GM12878 (cell line): ENCODE measurements around the gene PLXNB3. TPM values are rescaled to one million over a fixed set of nuclear protein-coding genes. Genes with fewer than 3 reads are reported as not detected.
A peak's percentile ranks its signal among the peaks of the same experiment; 100 is the strongest.

ENCODE experiments used
- ATAC-seq: fragments of 200-7000 bp; cut with Tn5 transposase; 3 replicates; pipeline ENCODE4 v1.9.1; 2020; ENCODE audit warnings: mild to moderate bottlenecking, moderate library complexity
- BruUV-seq: library from RNA; stranded (reverse); fragments of 400-500 nt; replicated peaks from 2 replicates; lab custom pipeline; 2021; lab: Mats Ljungman, UMichigan
- CTCF ChIA-PET: fragments of 300-600 bp; sonication (Branson Sonifier 250); formaldehyde crosslinking; extraction: SDS; loops from one replicate; lab custom pipeline; 2021; ENCODE audit warnings: inconsistent platforms; lab: Yijun Ruan, JAX
- POLR2A ChIA-PET: fragments of 350-600 bp; formaldehyde crosslinking; extraction: SDS; loops from one replicate; lab custom pipeline; 2021; ENCODE audit warnings: inconsistent platforms; lab: Charles Lee
- RAD21 ChIA-PET: fragments of 300-600 bp; sonication (Branson Sonifier 250); formaldehyde crosslinking; loops from one replicate; lab custom pipeline; 2023; ENCODE audit warnings: antibody characterized with exemption; ENCODE audit not compliant: unreplicated experiment; lab: Charles Lee
- SMC1A ChIA-PET: fragments of 300-600 bp; sonication (Branson Sonifier 250); formaldehyde crosslinking; loops from one replicate; lab custom pipeline; 2023; ENCODE audit not compliant: unreplicated experiment, uncharacterized antibody; lab: Charles Lee
- DNase-seq: peaks from one replicate; pipeline ENCODE4 v3.0.0-alpha.2; 2011; ENCODE audit warnings: low read depth, low spot score
- FAIRE-seq: peaks from 3 replicates; lab custom pipeline; 2011; peaks lifted over from hg19 to GRCh38; lab: Jason Lieb, UNC
- H2AFZ ChIP-seq: 2 replicates; pipeline ENCODE4 v1.6.0; 2011; ENCODE audit warnings: low read depth, low read length, control low read depth; ENCODE audit not compliant: control insufficient read depth
- H3K27ac ChIP-seq: 2 replicates; pipeline ENCODE4 v1.5.1; 2011; ENCODE audit warnings: control low read depth; ENCODE audit not compliant: control insufficient read depth, insufficient read depth
- H3K27me3 ChIP-seq, 2 experiments: replicated peaks in 1 of 2; 2 replicates each; pipeline versions ENCODE4 v1.6.0 to v1.6.1; 2011; ENCODE audit warnings: low read length in 1 of 2; ENCODE audit not compliant: control insufficient read depth in 2 of 2, insufficient read depth in 2 of 2
- H3K36me3 ChIP-seq, 2 experiments: 2 replicates each; pipeline ENCODE4 v1.5.1; 2011; ENCODE audit warnings: low read length in 1 of 2; ENCODE audit not compliant: control insufficient read depth in 2 of 2, insufficient read depth in 2 of 2
- H3K4me1 ChIP-seq: 2 replicates; pipeline ENCODE4 v1.6.1; 2011; ENCODE audit warnings: mild to moderate bottlenecking, low read length, moderate library complexity, mixed read lengths; ENCODE audit not compliant: control insufficient read depth, insufficient read depth
- H3K4me2 ChIP-seq: 2 replicates; pipeline ENCODE4 v1.6.0; 2011; ENCODE audit warnings: control low read depth; ENCODE audit not compliant: control insufficient read depth, insufficient read depth
- H3K4me3 ChIP-seq: fragments of 200-600 bp; sonication (generic); 2 replicates; pipeline ENCODE4 v1.5.1; 2016
- H3K79me2 ChIP-seq: 2 replicates; pipeline ENCODE4 v1.6.0; 2011; ENCODE audit warnings: low read length; ENCODE audit not compliant: control insufficient read depth, insufficient read depth
- H3K9ac ChIP-seq: 2 replicates; pipeline ENCODE4 v1.8.0; 2011; ENCODE audit warnings: low read length, control low read depth, mixed read lengths; ENCODE audit not compliant: control insufficient read depth, insufficient read depth
- H3K9me3 ChIP-seq: replicated peaks from 3 replicates; pipeline ENCODE4 v1.5.1; 2011; ENCODE audit warnings: mild to moderate bottlenecking, low read length; ENCODE audit not compliant: control insufficient read depth, insufficient read depth
- H4K20me1 ChIP-seq: 2 replicates; pipeline ENCODE4 v1.6.0; 2011; ENCODE audit not compliant: control insufficient read depth, insufficient read depth
- MEF2B ChIP-seq: fragments of 450-650 bp; IDR thresholded peaks from 2 replicates; pipeline ENCODE4 v1.6.1; 2018; ENCODE audit warnings: mild to moderate bottlenecking, moderate library complexity; ENCODE audit not compliant: partially characterized antibody, poor library complexity, severe bottlenecking
- POU2F2 ChIP-seq: IDR thresholded peaks from 3 replicates; pipeline ENCODE4 v1.6.1; 2011; ENCODE audit warnings: low read depth, mild to moderate bottlenecking, low read length, borderline replicate concordance
- RFX5 ChIP-seq: IDR thresholded peaks from 2 replicates; pipeline ENCODE4 v1.6.1; 2011; ENCODE audit warnings: low read depth, low read length, improper control_type of control experiment
- WGBS: methylation state at CpG from one replicate; pipeline ENCODE4 v1.1.6; 2016; ENCODE audit warnings: low lambda C conversion rate; ENCODE audit not compliant: insufficient replicate concordance, insufficient coverage; ENCODE audit errors: missing lambda C conversion rate; 5-methylcytosine and 5-hydroxymethylcytosine counted together
- in situ Hi-C: fragments of 300-500 bp; cut with MboI; formaldehyde crosslinking; loops from 9 replicates; pipeline ENCODE4 v1.14.3; 2018; ENCODE audit warnings: mixed read lengths
- intact Hi-C: fragments of 100-400 bp; cut with micrococcal nuclease; formaldehyde crosslinking; loops from one replicate; pipeline ENCODE4 v1.14.2; 2022; ENCODE audit not compliant: unreplicated experiment
- polyA plus RNA-seq, 11 experiments: library from polyadenylated mRNA; depleted of rRNA in 4 of 11; unstranded in 6 of 11; stranded (reverse) in 5 of 11; fragments of >200 nt; fragmentation: Nextera tagmentation in 4 of 11; fragmentation: Illumina TruSeq in 1 of 11; extraction: Ambion mirVana in 4 of 11; extraction: Trizol in 1 of 11; gene quantifications; 1 replicate in 1 of 11; 2 replicates in 10 of 11; pipeline versions ENCODE4 v1.2.1 to v1.2.3, GENCODE V29; 2011 to 2016; ENCODE audit warnings: inconsistent platforms in 2 of 11, missing spikeins in 2 of 11, low read depth in 1 of 11
- total RNA-seq, 4 experiments: library from RNA; depleted of rRNA in 3 of 4; stranded (reverse); fragments of >200 nt in 3 of 4; fragmentation: Illumina TruSeq in 1 of 4; extraction: Trizol in 1 of 4; gene quantifications; 2 replicates each; pipeline versions ENCODE4 v1.2.1 to v1.2.3, GENCODE V29; 2013 to 2021
- TF ChIP-seq, protein P1 (sequence below): IDR thresholded peaks from 2 replicates; pipeline ENCODE4 v1.6.1; 2012; ENCODE audit warnings: improper control_type of control experiment, low read depth, low read length; ENCODE audit not compliant: insufficient replicate concordance
- TF ChIP-seq, protein P2 (sequence below), 3 experiments: IDR thresholded peaks in 2 of 3; conservative IDR thresholded peaks in 1 of 3; 2 replicates each; pipeline ENCODE4 v1.5.1; 2011; ENCODE audit warnings: low read depth in 3 of 3, low read length in 3 of 3, mild to moderate bottlenecking in 3 of 3, control low read depth in 2 of 3, moderate library complexity in 2 of 3, inconsistent platforms in 1 of 3, mixed read lengths in 1 of 3; ENCODE audit not compliant: control insufficient read depth in 2 of 3, insufficient read depth in 1 of 3; ENCODE audit errors: extremely low read depth in 1 of 3
- TF ChIP-seq, protein P3 (sequence below): fragments of 450-650 bp; IDR thresholded peaks from 2 replicates; pipeline ENCODE4 v1.6.1; 2017; ENCODE audit warnings: low read depth, mild to moderate bottlenecking, moderate library complexity

Gene PLXNB3
- total and polyA plus RNA-seq, 10 of the 15 experiments (the other 5 are each of a cell fraction or from before 2014, with no cell fraction given), result 0.06 to 0.68 (median 0.19) TPM; not detected in 4

DNA sequence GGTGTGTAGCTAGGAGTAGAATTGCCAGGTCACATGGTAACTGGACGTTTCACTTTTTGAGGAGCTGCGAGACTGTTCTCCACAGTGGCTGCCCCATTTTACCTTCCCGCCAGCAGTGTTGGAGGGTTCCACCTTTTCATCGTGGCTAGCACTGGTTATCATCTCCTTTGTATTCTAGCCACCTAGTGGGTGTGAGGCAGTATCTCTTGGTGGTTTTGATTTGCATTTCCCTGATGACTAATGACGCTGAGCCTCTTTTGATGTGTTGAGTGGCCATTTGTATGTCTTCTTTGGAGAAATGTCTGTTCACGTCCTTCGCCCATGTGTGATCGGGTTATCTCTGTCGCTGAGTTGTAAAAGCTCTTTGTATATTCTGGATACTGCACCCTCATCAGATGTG is 28.8 kb upstream of the PLXNB3 start:
- SMC1A ChIA-PET, result no interaction called here
- TF ChIP-seq, protein P1, sequence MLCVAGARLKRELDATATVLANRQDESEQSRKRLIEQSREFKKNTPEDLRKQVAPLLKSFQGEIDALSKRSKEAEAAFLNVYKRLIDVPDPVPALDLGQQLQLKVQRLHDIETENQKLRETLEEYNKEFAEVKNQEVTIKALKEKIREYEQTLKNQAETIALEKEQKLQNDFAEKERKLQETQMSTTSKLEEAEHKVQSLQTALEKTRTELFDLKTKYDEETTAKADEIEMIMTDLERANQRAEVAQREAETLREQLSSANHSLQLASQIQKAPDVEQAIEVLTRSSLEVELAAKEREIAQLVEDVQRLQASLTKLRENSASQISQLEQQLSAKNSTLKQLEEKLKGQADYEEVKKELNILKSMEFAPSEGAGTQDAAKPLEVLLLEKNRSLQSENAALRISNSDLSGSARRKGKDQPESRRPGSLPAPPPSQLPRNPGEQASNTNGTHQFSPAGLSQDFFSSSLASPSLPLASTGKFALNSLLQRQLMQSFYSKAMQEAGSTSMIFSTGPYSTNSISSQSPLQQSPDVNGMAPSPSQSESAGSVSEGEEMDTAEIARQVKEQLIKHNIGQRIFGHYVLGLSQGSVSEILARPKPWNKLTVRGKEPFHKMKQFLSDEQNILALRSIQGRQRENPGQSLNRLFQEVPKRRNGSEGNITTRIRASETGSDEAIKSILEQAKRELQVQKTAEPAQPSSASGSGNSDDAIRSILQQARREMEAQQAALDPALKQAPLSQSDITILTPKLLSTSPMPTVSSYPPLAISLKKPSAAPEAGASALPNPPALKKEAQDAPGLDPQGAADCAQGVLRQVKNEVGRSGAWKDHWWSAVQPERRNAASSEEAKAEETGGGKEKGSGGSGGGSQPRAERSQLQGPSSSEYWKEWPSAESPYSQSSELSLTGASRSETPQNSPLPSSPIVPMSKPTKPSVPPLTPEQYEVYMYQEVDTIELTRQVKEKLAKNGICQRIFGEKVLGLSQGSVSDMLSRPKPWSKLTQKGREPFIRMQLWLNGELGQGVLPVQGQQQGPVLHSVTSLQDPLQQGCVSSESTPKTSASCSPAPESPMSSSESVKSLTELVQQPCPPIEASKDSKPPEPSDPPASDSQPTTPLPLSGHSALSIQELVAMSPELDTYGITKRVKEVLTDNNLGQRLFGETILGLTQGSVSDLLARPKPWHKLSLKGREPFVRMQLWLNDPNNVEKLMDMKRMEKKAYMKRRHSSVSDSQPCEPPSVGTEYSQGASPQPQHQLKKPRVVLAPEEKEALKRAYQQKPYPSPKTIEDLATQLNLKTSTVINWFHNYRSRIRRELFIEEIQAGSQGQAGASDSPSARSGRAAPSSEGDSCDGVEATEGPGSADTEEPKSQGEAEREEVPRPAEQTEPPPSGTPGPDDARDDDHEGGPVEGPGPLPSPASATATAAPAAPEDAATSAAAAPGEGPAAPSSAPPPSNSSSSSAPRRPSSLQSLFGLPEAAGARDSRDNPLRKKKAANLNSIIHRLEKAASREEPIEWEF, result no peak
- TF ChIP-seq, protein P2, sequence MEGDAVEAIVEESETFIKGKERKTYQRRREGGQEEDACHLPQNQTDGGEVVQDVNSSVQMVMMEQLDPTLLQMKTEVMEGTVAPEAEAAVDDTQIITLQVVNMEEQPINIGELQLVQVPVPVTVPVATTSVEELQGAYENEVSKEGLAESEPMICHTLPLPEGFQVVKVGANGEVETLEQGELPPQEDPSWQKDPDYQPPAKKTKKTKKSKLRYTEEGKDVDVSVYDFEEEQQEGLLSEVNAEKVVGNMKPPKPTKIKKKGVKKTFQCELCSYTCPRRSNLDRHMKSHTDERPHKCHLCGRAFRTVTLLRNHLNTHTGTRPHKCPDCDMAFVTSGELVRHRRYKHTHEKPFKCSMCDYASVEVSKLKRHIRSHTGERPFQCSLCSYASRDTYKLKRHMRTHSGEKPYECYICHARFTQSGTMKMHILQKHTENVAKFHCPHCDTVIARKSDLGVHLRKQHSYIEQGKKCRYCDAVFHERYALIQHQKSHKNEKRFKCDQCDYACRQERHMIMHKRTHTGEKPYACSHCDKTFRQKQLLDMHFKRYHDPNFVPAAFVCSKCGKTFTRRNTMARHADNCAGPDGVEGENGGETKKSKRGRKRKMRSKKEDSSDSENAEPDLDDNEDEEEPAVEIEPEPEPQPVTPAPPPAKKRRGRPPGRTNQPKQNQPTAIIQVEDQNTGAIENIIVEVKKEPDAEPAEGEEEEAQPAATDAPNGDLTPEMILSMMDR (IDR thresholded peaks at IDR 0.05 in 2 of 3, conservative IDR thresholded peaks at IDR 0.05 in 1 of 3; ENCODE audit: control insufficient read depth in 2 of 3, extremely low read depth in 1 of 3, insufficient read depth in 1 of 3, low read depth in 3 of 3, low read length in 3 of 3), result peak in 1 of 3 experiments; percentile 18; a peak in 1 of 6 replicates
- peak; percentile 85; the same call in 2 of the 3 replicates for TF ChIP-seq POU2F2
- TF ChIP-seq MEF2B, result peak; percentile 22
- 0 out of 2 replicates have a peak, but pooled peaks have one; percentile 42 for TF ChIP-seq RFX5
- TF ChIP-seq, protein P3, sequence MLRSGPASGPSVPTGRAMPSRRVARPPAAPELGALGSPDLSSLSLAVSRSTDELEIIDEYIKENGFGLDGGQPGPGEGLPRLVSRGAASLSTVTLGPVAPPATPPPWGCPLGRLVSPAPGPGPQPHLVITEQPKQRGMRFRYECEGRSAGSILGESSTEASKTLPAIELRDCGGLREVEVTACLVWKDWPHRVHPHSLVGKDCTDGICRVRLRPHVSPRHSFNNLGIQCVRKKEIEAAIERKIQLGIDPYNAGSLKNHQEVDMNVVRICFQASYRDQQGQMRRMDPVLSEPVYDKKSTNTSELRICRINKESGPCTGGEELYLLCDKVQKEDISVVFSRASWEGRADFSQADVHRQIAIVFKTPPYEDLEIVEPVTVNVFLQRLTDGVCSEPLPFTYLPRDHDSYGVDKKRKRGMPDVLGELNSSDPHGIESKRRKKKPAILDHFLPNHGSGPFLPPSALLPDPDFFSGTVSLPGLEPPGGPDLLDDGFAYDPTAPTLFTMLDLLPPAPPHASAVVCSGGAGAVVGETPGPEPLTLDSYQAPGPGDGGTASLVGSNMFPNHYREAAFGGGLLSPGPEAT, result no peak
- Histone ChIP-seq H3K4me1 (no peaks in the 10 kb centered on the region), H3K9me3 (peaks cover 2% of the 10 kb centered on the region; the same call in 1 of the 3 replicates), H3K4me2 (no peak overlapping the region), H3K79me2 (no peaks in the 10 kb centered on the region), H3K27ac (no peak overlapping the region), H3K27me3 (no peaks in the 10 kb centered on the region), H4K20me1 (no peaks in the 10 kb centered on the region), H3K9ac (no peak overlapping the region), H2AFZ (no peak overlapping the region), H3K4me3 (no peak overlapping the region), H3K36me3 (no peaks in the 10 kb centered on the region)
- WGBS, result 19% methylated on average over 9 of the region's 9 CpGs
- in situ Hi-C loops, result loop anchor here (10.0 kb wide), 2 partner anchors 50 to 60 kb away; partner anchors contain the start of genes PNCK and SRPK3
- intact Hi-C loops, result no loop called here
- POLR2A ChIA-PET, result interaction anchor here (0.9 kb wide), 1 partner anchor 9 kb away, joined by 3 read pairs; no protein-coding TSS in a partner anchor
- BruUV-seq, result no TSS peak
- FAIRE-seq (peak; percentile 56), ATAC-seq (peak; percentile 91), DNase-seq (no peak)
- CTCF ChIA-PET, result interaction anchor here (0.7 kb wide), 1 partner anchor 54 kb away, joined by 3 read pairs; no protein-coding TSS in a partner anchor
- RAD21 ChIA-PET, result interaction anchor here (1.0 kb wide), 1 partner anchor 8 kb away, joined by 3 read pairs; no protein-coding TSS in a partner anchor
